GM18867 (cell line): ENCODE measurements around the gene GTF2I.
"Not testable (repeated sequence)": the region's sequence is repeated elsewhere in the genome, so short reads cannot be mapped to it uniquely, and the experiment has no call there.

Experiments
- ATAC-seq: cut with Tn5 transposase; IDR thresholded peaks from one replicate; pipeline ENCODE4 v1.9.1; 2021; ENCODE audit warnings: mild to moderate bottlenecking, moderate library complexity; ENCODE audit not compliant: unreplicated experiment

Gene GTF2I

DNA sequence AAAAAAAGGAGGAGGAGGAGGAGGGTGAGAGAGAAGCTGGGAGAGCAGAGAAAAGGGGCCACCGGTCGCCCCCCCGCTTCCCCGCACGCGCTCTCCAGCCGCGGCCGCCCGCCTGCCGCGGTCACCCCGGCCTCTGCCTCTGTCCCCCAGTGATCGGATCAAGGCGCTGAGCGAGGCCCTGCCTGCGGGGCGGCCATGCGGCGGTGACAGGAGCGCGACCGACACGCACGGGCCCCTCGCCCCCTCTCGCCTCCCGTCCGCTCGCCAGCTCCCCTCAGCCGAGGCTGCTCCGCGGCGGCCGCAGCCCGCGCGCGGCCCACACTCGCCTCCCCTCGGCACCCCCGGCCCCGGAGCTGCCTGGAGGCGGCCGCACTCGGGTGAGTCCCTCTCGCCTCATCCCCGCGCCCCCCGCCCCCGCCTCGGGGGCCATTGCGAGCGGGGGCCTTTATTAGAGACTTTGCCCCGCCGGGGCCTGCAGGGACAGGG lies at the start of gene GTF2I:
Gene GTF2I, plus strand, starts transcription at position 27 of the 486 bp plus-strand sequence. CDS start 31,411 bp downstream, outside the sequence.
- ATAC-seq, result peak; percentile 9

GRCh38 chr7:74612015-74612829 lies 45.3 kb upstream of the GTF2I start:
- no peak for ATAC-seq

GRCh38 chr7:74615933-74616780 lies 41.4 kb upstream of the GTF2I start:
- ATAC-seq, result no peak

DNA sequence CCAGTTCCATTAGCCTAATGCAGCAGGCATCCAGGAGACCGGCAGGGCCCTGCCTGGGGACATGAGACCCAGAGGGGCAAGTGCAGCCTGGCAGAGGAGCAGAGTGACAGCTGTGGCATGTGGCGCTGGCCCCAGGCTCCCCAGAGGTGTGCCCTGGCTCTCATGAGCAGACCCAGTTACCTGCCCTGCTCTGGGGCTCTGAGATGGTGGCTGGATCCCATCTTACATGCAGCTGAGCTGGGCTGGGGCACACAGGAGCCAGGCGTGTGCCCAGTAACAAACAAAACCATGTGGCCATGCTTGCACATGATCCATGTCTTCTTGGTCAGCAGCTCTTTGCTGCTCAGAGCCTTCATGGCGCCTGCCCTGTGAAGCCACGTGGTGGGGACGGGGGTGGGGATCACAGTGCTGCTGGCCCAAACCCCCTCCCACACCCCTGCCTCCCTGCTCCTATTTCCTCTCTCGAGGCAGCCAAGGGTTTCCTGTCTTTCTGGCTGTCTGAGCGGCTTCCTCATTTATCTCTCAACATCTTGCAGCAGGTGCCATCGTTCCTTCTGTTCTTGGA lies 40.3 kb upstream of the GTF2I start:
- ATAC-seq, result no peak

DNA sequence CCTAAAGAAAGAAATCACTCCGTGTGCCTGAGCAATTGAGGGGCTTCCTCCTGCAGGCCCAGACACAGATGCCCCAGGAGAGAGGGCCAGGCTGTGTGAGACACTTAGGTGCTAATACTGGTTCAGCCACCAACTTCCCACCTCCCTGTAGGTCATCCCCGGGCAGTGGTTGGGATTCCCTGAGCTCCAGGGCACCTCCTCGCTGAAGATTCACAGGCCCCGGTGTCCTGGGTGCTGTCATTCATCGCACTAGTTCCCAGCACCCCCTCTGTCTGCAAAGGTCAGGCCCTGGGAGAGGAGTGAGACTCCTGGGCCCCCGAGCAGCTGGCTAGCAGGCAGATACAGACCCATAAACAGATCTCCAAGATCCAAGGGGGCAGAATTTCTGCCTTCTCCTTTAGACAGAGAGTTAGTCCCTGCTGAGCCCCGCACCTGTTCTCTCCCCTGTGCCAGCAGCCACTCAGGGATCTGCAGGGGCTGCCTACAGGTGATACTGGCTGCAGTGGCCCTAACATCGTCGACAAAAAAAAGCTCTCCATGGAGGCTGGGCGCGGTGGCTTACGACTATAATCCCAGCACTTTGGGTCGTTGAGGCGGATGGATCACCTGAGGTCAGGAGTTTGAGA lies 38.2 kb upstream of the GTF2I start:
- ATAC-seq, result no peak

DNA sequence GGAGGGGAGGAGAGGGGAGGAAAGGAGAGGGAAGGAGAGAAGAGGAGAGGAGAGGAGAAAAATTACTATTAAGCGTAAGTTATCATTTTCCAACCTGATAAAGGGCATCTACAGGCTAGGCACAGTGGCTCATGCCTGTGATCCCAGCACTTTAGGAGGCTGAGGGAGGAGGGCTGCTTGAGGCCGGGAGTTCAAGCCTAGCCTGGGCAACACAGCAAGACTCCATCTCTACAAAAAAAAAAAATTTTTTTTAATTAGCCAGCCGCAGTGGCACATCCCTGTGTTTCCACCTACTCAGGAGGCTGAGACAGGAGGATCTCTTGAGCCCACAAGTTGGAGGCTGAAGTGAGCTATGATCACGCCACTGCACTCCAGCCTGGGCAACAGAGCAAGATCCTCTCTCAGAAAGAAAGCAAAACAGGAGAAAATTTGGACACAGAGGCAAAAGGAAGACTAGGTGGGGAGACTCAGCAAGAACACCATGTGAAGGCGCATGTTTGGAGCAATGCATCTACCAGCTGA lies 35.2 kb upstream of the GTF2I start:
- no peak for ATAC-seq

DNA sequence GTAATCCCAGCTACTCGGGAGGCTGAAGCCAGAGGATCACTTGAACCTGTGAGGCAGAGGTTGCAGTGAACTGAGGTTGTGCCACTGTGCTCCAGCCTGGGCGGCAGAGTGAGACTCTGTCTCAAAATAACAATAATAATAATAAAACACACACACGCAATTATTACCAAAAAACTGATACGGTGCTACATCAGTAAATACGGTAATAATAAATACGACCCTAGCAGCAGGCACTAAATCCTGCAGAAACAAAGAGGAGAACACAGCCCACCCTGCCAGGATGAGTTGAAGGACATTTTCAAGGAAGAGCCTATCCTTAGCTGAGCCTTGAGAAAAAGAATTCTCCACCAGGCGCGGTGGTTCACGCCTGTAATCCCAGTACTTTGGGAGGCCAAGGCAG lies 34.4 kb upstream of the GTF2I start:
- ATAC-seq, result no peak

GRCh38 chr7:74625446-74625845 lies 32.1 kb upstream of the GTF2I start:
- ATAC-seq, result no peak

DNA sequence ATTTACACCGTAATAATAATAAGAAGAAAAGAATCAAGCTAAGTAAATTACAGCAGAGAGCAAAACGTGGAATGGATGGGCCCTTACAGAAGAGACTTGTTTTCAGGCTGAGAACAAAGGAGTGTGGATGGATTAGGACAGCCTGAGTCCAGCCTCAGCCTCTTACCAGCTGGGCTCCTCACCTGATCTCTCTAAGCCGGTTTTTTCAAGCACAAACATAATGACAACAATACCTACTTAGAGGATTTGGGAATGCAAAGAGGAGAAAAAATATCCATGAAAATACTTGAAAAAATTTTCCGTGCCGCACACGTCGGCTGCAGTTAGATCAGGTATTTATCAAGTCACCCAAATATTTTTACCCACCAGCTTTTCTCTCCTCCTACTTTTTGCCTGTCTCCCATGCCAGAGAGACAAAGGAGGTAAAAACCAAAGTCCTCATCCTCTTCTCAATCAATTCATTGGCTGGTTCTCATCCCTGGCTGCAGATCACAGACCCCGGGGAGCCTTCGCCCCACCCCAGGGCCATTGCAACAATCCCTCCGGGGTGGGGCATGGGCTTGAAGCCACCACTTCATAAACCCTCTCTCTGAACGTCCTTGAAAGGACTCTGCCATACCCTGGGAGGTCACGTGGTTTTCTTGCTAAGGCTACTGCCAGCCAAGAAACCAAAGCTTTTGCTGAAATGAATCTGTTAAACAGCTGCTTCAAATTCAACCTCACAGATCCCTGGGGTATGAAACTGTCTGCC lies 29.7 kb upstream of the GTF2I start:
- ATAC-seq, result no peak

GRCh38 chr7:74632505-74632904 lies 25.0 kb upstream of the GTF2I start:
- ATAC-seq, result no peak

GRCh38 chr7:74633451-74633921 lies 24.0 kb upstream of the GTF2I start:
- no peak for ATAC-seq

DNA sequence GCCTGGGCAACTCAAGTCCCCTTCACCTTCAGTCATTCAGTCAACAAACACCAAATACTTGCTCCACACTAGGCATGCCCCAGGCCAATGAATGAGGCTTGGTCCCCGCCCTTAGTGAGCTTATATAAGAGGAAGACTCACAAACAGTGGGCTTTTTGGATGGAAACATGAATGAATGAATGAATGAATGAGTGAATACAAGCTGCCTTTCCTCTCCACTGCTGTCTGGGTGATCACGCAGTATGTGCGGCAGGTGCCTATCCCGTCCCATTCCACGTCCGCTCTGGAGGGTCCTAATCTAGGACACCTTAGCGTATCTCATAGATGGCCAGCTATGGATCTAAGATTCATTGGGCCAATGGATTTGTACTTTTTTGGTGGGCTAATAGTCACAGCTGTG lies 19.8 kb upstream of the GTF2I start:
- ATAC-seq, result no peak

DNA sequence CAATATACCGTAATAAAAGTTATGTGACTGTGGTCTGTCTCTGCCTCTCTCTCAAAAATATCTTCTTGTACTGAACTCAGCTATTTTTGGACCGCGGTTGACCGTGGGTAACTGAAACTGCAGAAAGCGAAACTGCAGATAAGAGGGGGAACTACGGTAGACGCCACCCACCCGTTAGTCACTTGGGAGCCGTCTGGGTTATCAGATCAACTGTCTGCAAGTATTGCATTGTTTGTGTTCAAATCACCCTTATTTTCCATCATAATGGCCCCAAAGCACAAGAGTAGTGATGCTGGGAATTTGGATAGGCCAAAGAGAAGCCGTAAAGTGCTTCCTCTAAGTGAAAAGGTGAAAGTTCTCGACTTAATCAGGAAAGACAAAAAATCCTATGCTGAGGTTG lies 7.5 kb upstream of the GTF2I start:
- peak; percentile 77 for ATAC-seq

DNA sequence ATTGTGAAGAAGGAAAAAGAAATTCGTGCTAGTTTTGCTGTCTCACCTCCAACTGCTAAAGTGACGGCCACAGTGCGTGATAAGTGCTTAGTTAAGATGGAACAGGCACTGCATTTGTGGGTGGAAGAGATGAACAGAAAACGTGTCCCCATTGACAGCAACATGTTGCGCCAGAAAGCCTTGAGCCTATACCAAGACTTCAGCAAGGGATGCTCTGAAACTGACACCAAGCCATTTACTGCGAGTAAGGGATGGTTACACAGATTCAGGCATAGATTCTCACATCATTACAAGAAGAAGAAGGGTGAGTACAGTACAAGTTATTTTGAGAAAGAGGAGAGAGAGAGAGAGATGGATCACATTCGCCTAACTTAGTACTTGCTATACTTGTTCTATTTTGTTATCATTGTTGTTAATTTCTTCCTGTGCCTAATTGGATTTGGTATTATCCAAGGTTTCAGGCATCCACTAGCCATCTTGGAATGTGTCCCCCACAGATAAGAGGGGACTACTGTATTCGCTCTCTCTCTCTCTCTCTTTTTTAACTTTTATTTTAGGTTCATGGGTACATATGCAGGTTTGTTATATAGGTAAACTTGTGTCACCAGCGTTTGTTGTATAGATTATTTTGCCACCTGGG lies 6.9 kb upstream of the GTF2I start:
- peak; percentile 62 for ATAC-seq

- not testable (repeated sequence) for ATAC-seq
Measured at GRCh38 chr7:74651133-74651504, 6.4 kb upstream of the GTF2I start.

- ATAC-seq, result no peak
Measured at GRCh38 chr7:74653686-74654181, 3.8 kb upstream of the GTF2I start.

DNA sequence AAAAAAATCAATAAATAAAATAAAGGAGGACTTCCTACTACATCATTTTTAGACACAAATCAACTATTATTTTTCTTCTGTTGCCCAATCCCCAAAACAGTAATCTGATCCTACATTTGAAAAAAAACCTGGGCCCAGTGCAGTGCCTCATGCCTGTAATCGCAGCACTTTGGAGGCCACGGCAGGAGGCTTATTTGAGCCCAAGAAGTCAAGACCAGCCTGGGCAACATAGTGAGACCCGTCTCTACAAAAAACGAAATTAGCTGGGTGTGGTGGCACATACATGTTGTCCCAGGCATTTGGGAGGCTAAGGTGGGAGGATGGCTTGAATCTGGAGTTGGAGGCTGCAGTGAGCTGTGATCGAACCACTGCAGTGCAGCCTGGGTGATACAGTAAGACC lies 2.7 kb upstream of the GTF2I start:
- ATAC-seq, result no peak

DNA sequence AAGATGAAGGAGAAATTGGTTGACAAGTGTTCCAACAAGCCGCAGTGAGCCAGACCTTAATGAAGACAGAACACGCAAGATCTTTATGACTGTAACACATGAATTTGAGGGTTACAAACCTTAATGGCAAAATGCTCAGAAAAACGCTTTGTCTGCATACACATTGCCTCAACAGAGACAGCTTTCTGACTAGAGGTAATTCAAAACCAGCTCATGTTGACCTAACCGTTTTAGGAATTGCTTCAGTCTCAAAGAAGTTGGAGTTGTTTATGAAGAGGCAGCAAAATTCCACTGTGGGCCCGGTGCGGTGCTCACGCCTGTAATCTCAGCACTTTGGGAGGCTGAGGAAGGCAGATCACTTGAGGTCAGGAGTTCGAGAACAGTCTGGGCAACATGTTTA lies 2.2 kb upstream of the GTF2I start:
- ATAC-seq, result no peak

GRCh38 chr7:74655768-74656440 lies 1.6 kb upstream of the GTF2I start:
- ATAC-seq, result no peak
